Smooth muscle cell (in vitro differentiated cells): ENCODE results near the gene TPPP. TPM values are rescaled to one million over a fixed set of nuclear protein-coding genes. Genes with fewer than 3 reads are reported as not detected.

Source experiments
- DNase-seq: peaks from one replicate; lab custom pipeline; 2025; ENCODE audit not compliant: unreplicated experiment; lab: John Stamatoyannopoulos, UW
- H2AFZ ChIP-seq: fragments of 200-600 bp; sonication (generic); 2 replicates; pipeline ENCODE4 v1.6.0; 2016; ENCODE audit warnings: antibody characterized with exemption, low read depth, mild to moderate bottlenecking
- H3F3A ChIP-seq: fragments of 200-600 bp; sonication (generic); 2 replicates; pipeline ENCODE4 v1.6.0; 2017; ENCODE audit warnings: antibody characterized with exemption, low read depth
- H3K27ac ChIP-seq: fragments of 200-600 bp; sonication (generic); 2 replicates; pipeline ENCODE4 v1.5.1; 2016; ENCODE audit warnings: low read depth, mild to moderate bottlenecking
- H3K27me3 ChIP-seq: fragments of 200-600 bp; sonication (generic); 2 replicates; pipeline ENCODE4 v1.6.1; 2016; ENCODE audit warnings: low read depth, mild to moderate bottlenecking
- H3K36me3 ChIP-seq: fragments of 200-600 bp; sonication (generic); 2 replicates; pipeline ENCODE4 v1.5.1; 2016; ENCODE audit warnings: low read depth
- H3K4me1 ChIP-seq: fragments of 200-600 bp; sonication (generic); 2 replicates; pipeline ENCODE4 v1.5.1; 2016; ENCODE audit warnings: low read depth
- H3K4me2 ChIP-seq: fragments of 200-600 bp; sonication (generic); 2 replicates; pipeline ENCODE4 v1.6.0; 2016; ENCODE audit warnings: mild to moderate bottlenecking
- H3K4me3 ChIP-seq: fragments of 200-600 bp; sonication (generic); 2 replicates; pipeline ENCODE4 v1.5.1; 2016; ENCODE audit warnings: mild to moderate bottlenecking
- H3K79me2 ChIP-seq: fragments of 200-600 bp; sonication (generic); 2 replicates; pipeline ENCODE4 v1.6.0; 2016; ENCODE audit warnings: low read depth, mild to moderate bottlenecking
- H3K9ac ChIP-seq: fragments of 200-600 bp; sonication (generic); 2 replicates; pipeline ENCODE4 v1.6.0; 2016; ENCODE audit warnings: low read depth
- H3K9me3 ChIP-seq: fragments of 200-600 bp; sonication (generic); replicated peaks from 2 replicates; pipeline ENCODE4 v1.5.1; 2016; ENCODE audit warnings: low read depth
- H4K20me1 ChIP-seq: fragments of 200-600 bp; sonication (generic); 2 replicates; pipeline ENCODE4 v1.6.0; 2016; ENCODE audit warnings: low read depth
- WGBS: methylation state at CpG from one replicate; pipeline ENCODE4 v1.1.7; 2016; ENCODE audit warnings: low lambda C conversion rate; 5-methylcytosine and 5-hydroxymethylcytosine counted together
- polyA plus RNA-seq: library from polyadenylated mRNA; unstranded; fragments of >200 nt; fragmentation: Nextera tagmentation; extraction: Ambion mirVana; gene quantifications from 2 replicates; pipeline ENCODE4 v1.2.1, GENCODE V29; 2016
- total RNA-seq: library from RNA; depleted of rRNA; stranded (reverse); fragments of >200 nt; gene quantifications from 2 replicates; pipeline ENCODE4 v1.2.3, GENCODE V29; 2014
- TF ChIP-seq, protein P1 (sequence below): fragments of 200-600 bp; sonication (generic); IDR thresholded peaks from 2 replicates; pipeline ENCODE4 v1.5.1; 2017; ENCODE audit warnings: borderline replicate concordance, mild to moderate bottlenecking, antibody characterized with exemption; ENCODE audit not compliant: insufficient read depth, poor library complexity, severe bottlenecking

Gene TPPP
- total and polyA plus RNA-seq, 2 experiments from 2014 or later: not detected

DNA sequence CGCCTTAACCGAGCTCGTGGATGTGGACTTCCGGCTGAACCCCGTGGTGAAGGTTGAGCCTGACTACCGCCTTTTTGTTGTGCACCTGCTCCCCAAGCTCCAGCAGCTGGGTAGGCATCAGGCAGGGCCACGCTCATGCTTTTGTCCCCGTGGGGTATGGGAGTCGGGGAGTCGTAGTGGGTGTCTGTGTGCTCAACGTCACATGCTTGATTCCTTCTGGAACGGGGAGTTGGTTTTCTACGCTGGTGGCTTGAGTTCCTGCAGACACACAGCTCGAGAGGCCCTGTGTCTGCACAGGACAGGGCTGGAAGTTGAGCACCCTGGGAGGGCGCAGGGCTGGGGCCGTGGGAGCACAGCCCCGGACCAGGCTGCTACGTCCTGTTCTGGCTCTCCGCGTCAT lies 73.0 kb downstream of the TPPP start:
- H3K27me3 ChIP-seq: no peaks in the 10 kb centered on the region
- 98% methylated on average over 19 of the region's 20 CpGs for WGBS
- H3F3A ChIP-seq: no peaks in the 10 kb centered on the region
- no peaks in the 10 kb centered on the region for H3K36me3 ChIP-seq
- no peak overlapping the region for H3K4me3 ChIP-seq
- no peaks in the 10 kb centered on the region for H4K20me1 ChIP-seq
- no peaks in the 10 kb centered on the region for H3K9me3 ChIP-seq
- H2AFZ ChIP-seq: no peak overlapping the region
- DNase-seq: no peak
- no peak overlapping the region for H3K4me2 ChIP-seq
- TF ChIP-seq, protein P1, sequence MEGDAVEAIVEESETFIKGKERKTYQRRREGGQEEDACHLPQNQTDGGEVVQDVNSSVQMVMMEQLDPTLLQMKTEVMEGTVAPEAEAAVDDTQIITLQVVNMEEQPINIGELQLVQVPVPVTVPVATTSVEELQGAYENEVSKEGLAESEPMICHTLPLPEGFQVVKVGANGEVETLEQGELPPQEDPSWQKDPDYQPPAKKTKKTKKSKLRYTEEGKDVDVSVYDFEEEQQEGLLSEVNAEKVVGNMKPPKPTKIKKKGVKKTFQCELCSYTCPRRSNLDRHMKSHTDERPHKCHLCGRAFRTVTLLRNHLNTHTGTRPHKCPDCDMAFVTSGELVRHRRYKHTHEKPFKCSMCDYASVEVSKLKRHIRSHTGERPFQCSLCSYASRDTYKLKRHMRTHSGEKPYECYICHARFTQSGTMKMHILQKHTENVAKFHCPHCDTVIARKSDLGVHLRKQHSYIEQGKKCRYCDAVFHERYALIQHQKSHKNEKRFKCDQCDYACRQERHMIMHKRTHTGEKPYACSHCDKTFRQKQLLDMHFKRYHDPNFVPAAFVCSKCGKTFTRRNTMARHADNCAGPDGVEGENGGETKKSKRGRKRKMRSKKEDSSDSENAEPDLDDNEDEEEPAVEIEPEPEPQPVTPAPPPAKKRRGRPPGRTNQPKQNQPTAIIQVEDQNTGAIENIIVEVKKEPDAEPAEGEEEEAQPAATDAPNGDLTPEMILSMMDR: no peak
- no peak overlapping the region for H3K9ac ChIP-seq
- no peaks in the 10 kb centered on the region for H3K4me1 ChIP-seq
- peaks cover 10% of the 10 kb centered on the region for H3K79me2 ChIP-seq
- H3K27ac ChIP-seq: no peak overlapping the region

DNA sequence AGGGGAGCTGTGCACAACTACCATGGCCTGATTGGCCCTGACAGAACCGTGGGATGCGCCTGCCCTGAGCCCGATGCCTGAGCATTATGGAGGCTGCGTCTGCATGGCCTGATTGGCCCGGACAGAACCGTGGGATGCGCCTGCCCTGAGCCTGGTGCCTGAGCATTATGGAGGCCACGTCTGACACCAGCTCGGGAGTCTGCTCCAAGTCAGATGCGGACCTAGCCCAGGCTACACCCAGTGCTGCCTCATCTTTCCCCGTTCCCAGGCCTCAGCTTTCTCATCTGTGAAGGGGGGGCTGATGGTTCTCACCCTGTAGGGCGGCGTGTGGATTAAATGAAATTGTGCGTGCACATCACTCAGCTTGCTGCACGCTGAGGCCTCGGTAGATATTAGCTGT lies 73.7 kb downstream of the TPPP start:
- Histone ChIP-seq H4K20me1 (no peaks in the 10 kb centered on the region), H3K4me3 (no peak overlapping the region), H3K27ac (no peak overlapping the region), H3K79me2 (peaks cover 16% of the 10 kb centered on the region), H3K4me1 (no peaks in the 10 kb centered on the region), H3K9me3 (no peaks in the 10 kb centered on the region), H3K9ac (no peak overlapping the region), H3F3A (no peaks in the 10 kb centered on the region), H3K27me3 (no peaks in the 10 kb centered on the region), H2AFZ (no peak overlapping the region), H3K4me2 (no peak overlapping the region), H3K36me3 (no peaks in the 10 kb centered on the region)
- DNase-seq: no peak
- WGBS: 96% methylated on average over 16 of the region's 16 CpGs
- TF ChIP-seq, protein P1: no peak

DNA sequence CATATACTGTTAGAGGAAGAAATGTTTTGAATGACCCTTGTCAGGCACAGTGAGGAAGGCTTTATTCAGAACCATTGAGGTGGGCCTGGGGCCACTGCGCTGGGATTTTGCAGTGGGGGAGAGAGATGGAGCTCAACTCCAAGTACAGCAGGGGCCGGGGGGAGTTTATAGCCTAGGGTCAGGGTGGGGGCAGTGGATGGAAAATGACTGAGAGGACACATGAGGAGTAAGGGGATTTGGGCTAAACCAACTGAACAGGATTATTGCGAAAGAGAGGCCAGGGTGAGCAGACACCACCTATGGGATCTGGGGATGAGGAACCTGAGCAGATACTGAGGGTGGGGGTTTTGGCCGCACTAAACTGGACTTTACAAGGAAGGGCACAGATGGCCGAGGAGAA lies 74.7 kb downstream of the TPPP start:
- no peak overlapping the region for H3K4me3 ChIP-seq
- no peaks in the 10 kb centered on the region for H3K36me3 ChIP-seq
- WGBS: 96% methylated on average over 5 of the region's 5 CpGs
- H3K9ac ChIP-seq: no peak overlapping the region
- TF ChIP-seq, protein P1: no peak
- no peaks in the 10 kb centered on the region for H3F3A ChIP-seq
- no peak for DNase-seq
- H3K79me2 ChIP-seq: peaks cover 25% of the 10 kb centered on the region
- no peak overlapping the region for H2AFZ ChIP-seq
- no peak overlapping the region for H3K4me2 ChIP-seq
- no peak overlapping the region for H3K27ac ChIP-seq
- H3K4me1 ChIP-seq: no peaks in the 10 kb centered on the region
- H4K20me1 ChIP-seq: no peaks in the 10 kb centered on the region
- H3K9me3 ChIP-seq: no peaks in the 10 kb centered on the region
- no peaks in the 10 kb centered on the region for H3K27me3 ChIP-seq

DNA sequence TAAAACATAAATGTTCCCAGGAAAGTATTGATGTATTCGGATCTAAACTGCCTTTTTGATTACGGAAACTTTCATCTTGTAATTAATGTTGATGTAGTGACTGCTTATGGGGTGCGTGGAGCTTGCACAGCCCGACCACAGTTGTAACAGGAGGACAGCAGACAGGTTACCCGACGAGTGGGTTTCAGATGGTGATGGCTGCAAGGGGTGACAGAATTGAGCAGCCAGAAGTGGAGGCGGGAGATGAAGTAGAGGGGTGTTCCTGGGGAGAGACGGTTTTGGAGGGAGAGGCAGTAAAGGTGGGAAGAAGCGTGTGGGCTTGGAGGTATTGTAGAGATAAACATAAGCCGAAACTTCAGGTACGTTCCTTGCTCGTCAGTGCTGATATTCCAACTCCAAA lies 75.3 kb downstream of the TPPP start:
- no peaks in the 10 kb centered on the region for H3K27me3 ChIP-seq
- no peaks in the 10 kb centered on the region for H4K20me1 ChIP-seq
- TF ChIP-seq, protein P1: no peak
- H2AFZ ChIP-seq: no peak overlapping the region
- no peaks in the 10 kb centered on the region for H3F3A ChIP-seq
- no peak overlapping the region for H3K27ac ChIP-seq
- 99% methylated on average over 12 of the region's 12 CpGs for WGBS
- H3K4me1 ChIP-seq: no peaks in the 10 kb centered on the region
- H3K9ac ChIP-seq: no peak overlapping the region
- no peaks in the 10 kb centered on the region for H3K36me3 ChIP-seq
- no peak overlapping the region for H3K4me3 ChIP-seq
- peaks cover 27% of the 10 kb centered on the region for H3K79me2 ChIP-seq
- DNase-seq: no peak
- H3K9me3 ChIP-seq: no peaks in the 10 kb centered on the region
- no peak overlapping the region for H3K4me2 ChIP-seq
